ENCODE results near the gene BLOC1S4.

DNA sequence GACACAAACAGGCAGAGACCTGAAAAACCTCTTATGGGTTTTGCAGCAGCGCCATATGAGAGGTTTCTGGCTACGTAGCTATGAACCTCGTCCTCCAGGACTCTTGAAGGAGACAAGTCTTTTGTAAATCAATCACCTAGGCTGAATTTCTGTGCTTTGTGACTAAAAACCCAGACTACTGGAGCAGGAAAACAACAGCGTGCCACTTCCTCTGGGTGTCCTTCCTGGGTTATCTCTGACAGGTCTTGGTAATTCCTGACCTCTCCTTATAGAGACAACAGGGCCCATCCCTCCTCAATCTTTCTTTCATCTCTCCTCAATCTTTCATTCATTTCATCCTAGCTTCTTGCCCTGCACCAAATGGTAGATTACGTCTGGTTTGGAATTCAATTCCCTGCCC is 16.6 kb upstream of the BLOC1S4 start:
- TF ChIP-seq, protein P1, sequence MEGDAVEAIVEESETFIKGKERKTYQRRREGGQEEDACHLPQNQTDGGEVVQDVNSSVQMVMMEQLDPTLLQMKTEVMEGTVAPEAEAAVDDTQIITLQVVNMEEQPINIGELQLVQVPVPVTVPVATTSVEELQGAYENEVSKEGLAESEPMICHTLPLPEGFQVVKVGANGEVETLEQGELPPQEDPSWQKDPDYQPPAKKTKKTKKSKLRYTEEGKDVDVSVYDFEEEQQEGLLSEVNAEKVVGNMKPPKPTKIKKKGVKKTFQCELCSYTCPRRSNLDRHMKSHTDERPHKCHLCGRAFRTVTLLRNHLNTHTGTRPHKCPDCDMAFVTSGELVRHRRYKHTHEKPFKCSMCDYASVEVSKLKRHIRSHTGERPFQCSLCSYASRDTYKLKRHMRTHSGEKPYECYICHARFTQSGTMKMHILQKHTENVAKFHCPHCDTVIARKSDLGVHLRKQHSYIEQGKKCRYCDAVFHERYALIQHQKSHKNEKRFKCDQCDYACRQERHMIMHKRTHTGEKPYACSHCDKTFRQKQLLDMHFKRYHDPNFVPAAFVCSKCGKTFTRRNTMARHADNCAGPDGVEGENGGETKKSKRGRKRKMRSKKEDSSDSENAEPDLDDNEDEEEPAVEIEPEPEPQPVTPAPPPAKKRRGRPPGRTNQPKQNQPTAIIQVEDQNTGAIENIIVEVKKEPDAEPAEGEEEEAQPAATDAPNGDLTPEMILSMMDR (IDR thresholded peaks at IDR 0.05): no peak
- TF ChIP-seq EZH2 (IDR thresholded peaks at IDR 0.05; ENCODE audit: borderline replicate concordance, insufficient read depth, low read depth, low read length, poor library complexity, severe bottlenecking): no peak
